Fibroblast of peridontal ligament (primary cell): Measurements from ENCODE around the gene DRAXIN.

Experiments used
- DNase-seq: peaks from one replicate; pipeline ENCODE4 v3.0.0-alpha.2; 2010; ENCODE audit errors: extremely low read depth

Gene DRAXIN

GRCh38 chr1:11654939-11655808 is 36.3 kb upstream of the DRAXIN start:
- DNase-seq: no peak

DNA sequence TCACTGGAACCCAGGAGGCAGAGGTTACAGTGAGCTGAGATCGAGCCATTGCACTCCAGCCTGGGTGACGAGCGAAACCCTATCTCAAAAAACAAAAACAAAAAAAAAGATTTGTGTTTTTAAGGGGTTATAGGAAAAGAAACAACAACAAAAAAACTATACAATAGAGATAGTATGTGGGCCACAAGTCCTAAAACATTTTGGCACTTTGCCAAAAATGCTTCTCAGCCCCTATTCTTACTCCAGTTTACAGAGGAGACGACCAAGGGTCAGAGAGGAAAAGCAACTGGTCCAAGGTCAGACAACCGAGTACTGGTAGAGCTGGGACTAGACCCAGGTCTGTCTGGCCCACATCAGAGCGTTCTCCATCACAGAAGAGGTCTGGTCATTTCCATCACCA is 33.9 kb upstream of the DRAXIN start:
- DNase-seq: no peak

GRCh38 chr1:11658542-11658941 is 33.0 kb upstream of the DRAXIN start:
- DNase-seq: no peak

DNA sequence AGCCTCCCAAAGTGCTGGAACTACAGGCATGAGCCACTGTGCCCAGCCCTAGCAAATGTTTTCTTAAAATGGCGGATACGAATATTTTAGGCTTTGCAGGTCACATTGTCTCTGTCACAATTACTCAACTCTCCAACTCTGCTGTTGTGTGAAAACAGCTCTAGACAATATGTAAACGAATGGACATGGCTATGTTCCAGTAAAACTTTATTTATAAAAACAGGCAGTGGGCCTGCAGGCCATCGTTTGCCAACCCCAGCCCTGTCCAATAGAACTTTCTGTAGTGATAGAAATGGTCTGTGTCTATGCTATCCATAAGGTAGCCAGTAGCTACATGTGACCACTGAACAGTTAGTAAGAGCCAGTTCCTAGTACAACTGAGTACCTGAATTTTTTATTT is 31.8 kb upstream of the DRAXIN start:
- DNase-seq: no peak

DNA sequence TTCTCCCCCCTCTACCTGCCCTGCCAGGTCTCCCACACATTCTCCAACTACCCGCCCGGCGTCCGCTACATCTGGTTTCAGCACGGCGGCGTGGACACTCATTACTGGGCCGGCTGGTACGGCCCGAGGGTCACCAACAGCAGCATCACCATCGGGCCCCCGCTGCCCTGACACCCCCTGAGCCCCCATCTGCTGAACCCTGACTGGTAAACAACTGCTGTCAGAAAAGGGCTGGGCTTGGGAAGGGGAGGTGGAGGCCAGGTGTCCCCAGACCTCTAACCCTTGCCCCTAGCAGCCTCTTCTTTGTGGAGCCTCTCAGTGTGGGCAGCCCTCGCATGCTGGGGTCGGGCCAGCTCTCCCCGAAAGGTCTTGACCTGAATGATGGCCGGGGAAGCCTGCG is 30.4 kb upstream of the DRAXIN start:
- DNase-seq: no peak

GRCh38 chr1:11664336-11665065 is 27.0 kb upstream of the DRAXIN start:
- DNase-seq: peak; percentile 24

DNA sequence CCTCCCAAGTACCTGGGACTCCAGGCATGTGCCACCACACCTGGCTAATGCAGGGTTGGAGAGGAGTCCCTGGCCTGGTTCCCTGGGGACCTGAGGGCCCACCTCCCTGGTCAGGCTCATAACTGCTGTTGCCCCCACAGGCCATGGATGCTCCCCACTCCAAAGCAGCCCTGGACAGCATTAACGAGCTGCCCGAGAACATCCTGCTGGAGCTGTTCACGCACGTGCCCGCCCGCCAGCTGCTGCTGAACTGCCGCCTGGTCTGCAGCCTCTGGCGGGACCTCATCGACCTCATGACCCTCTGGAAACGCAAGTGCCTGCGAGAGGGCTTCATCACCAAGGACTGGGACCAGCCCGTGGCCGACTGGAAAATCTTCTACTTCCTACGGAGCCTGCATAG is 23.0 kb upstream of the DRAXIN start:
- no peak for DNase-seq

GRCh38 chr1:11670747-11671146 is 20.8 kb upstream of the DRAXIN start:
- DNase-seq: no peak

DNA sequence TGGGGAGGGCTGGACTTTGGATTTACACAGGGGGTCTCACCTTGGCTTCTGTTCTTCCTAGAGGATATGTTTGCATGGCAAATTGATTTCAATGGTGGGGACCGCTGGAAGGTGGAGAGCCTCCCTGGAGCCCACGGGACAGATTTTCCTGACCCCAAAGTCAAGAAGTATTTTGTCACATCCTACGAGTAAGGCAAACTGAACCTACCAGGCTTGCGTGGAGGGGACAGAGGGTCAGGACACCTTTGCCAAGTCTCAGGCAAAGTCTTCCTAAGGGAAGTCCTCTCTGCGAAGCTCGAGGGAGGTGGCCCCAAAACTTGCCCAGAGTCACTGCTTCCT is 20.3 kb upstream of the DRAXIN start:
- DNase-seq: no peak

GRCh38 chr1:11671544-11672286 is 19.8 kb upstream of the DRAXIN start:
- no peak for DNase-seq

DNA sequence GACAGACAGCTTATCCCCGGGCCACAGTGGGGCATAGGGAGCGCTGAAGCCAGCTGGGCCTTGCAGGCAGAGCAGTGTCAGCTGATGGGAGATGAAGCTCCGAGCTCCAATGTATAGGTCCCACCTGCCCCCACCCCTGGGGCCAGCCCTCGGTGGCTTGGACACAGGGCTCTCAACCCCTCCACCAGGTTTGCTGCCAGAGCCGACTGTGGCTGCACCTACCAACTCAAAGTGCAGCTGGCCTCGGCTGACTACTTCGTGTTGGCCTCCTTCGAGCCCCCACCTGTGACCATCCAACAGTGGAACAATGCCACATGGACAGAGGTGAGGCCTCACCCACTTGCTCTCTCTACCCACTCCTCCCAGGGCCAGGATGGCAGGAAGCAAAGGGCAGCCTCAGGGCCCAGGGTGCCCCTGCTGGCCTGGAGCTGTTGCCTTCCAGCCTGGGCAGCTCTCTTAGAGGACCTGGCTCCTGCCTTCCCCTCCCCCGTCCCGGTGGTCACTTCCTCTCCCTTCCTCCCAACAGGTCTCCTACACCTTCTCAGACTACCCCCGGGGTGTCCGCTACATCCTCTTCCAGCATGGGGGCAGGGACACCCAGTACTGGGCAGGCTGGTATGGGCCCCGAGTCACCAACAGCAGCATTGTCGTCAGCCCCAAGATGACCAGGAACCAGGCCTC is 18.3 kb upstream of the DRAXIN start:
- no peak for DNase-seq

DNA sequence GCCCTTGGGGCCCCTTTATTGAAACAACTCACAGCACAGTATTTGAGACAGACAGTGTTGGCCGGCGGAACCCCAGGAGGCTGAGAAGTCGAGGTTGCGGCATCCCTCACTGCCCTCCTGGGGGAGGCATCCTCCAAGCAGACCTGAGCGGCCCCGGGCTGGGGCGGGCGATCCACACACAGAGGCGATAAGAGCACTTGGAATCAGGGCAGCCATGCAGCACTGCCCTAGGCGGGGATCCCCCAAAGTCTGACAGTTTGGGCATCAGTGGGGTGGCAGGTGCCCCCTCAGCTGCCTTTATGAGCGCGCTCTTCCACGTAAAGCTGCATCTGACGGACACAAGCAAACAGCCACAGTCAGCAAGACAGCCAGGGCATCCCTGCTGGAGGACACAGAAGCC is 17.0 kb upstream of the DRAXIN start:
- no peak for DNase-seq

DNA sequence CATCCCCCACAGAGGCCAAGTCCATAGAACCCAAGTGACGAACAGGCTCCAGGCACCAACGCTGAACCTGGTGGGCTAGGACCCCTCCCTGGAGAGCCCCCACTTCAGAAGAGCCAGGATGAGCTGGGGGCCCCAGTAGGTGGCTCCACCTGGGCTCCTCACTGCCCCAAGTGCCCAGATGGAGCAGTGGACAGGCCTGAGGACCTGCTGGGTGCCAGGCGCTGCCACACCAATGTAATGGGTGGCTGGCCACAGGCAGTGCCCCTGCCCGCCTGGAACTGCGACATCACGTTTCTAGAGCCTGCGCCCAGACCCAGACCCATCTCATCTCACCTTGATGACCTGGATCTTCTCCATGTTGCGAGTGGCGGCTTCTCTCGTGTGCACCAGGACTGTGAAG is 16.2 kb upstream of the DRAXIN start:
- no peak for DNase-seq

DNA sequence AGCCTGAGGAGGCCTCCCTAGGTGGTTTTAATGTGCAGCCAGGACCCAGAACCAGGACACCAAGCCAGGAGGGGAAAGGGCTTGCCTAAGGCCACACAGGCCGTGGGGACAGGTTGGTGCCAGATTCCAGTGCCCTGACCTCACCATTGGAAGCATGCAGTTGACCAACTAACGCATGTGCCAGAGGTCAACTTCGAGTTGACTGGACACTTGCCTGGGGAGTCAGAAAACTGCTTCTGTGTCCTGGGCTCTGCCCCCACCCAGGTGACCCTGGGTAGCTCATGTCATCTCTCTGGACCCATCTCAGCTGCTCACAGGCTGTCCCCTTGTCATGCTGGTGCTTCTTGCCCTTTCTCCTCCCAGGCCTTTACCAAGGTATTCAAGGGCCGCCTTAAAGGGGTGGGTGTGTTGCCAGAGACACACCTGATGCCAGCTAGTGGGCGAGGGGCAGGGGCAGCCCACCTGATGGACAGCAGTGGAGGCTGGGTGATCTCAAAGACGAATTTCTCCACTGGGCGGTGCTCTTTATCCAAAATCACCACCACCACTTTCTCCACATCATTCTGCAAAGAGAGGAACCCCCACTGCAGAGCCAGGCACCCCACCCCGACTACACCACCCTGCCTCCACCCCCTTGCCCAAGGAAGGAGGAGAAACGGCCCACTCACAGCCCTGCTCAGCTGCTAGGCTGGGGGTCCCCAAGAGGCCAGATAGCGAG is 15.0 kb upstream of the DRAXIN start:
- no peak for DNase-seq

GRCh38 chr1:11678442-11678841 is 13.1 kb upstream of the DRAXIN start:
- no peak for DNase-seq

DNA sequence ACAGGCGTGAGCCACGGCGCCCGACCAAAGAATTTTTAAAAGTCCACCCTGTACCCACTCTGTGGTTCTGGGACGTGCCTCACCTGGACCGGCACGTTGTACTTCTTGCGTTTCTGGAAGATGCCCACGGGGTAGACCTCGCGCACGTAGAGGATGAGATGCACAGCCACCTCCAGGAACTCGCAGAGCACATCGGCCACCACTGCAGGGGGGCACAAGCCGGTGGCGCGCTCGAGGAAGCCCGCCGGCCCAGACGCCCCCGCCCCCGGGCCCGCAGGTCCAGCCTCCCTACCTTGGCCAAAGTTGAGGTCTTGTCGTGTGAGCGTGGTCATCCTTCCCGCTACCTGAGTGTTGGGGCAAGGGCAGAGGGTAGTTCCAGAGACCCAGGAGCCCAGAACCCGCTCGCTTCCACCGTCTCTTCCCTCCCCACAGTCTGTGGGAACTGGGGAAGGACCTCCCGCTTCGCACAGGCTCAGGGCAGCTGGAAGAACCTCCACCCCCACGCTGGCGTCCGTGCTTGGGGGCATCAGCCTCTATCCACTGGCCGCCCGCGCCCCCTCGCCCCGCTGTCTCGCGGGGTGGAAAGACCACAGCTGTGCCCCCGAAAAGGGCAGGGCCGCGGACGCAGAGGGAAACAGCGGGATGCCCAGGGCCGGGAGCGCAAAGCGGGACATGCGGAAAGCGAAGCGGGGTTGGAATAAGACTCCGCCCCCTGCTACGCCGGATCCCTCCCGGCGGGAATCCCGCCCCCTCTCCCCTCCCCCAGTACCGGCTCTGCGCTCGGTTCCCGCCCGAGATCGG is 11.0 kb upstream of the DRAXIN start:
- no peak for DNase-seq

DNA sequence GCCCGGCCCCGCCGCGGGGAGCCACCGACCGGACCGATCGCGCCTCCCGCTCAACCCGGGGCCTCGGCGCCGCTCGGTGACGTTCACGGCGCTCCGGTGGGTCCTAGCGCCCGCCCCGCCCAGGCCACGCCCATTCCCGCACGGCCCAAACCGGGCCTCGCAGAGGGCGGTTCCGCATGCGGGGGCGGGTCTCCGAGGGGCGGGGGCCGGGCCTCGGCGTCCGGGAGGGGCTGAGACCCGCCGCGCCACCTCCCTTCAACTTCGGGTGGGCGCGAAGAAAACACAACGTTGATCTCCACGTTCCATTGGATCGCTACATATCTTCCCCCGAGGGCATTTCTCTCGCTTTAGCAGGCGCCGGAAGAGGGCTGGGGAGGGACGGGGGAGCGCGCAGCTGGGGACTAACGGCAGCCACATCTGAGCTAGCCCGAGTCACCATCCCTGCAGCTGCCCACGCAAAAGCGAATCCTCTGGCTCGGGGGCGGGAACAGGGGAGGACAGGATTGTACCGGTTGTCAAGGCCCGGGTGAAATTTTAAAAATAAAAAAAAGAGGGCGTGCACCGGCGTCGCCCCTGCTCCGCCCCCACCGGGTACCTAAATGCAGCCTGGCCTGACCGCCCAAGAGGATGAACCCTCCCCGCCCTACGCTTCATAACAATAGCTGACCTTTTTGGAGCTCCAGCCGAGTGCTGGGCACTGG is 10.3 kb upstream of the DRAXIN start, which contains the start of gene MAD2L2:
TSS of gene MAD2L2 (minus strand) at position 78 of the 701 bp plus-strand sequence. CDS start 547 bp downstream, outside the sequence.
- DNase-seq: peak; percentile 61

GRCh38 chr1:11682287-11682771 is 9.2 kb upstream of the DRAXIN start:
- DNase-seq: no peak

GRCh38 chr1:11682799-11683198 is 8.7 kb upstream of the DRAXIN start:
- peak; percentile 31 for DNase-seq

DNA sequence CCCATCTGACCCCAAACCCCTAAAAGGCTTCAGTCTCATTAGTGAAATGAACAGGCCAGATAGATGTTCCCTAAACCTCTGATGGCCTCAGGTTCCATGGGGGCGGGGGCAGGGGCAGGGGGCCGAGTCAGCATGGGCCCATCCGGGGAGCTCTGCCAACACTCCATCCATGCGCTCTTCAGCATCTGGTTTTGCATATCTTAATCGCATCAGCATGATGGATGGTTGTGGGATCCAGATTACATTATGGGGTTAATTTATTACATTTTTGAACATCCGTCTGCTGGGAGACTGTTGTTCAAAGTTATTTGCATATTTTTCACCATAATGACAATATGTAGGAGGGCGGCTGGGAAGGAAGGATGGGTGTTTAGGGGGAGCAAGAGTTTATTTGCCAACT is 7.4 kb upstream of the DRAXIN start:
- DNase-seq: no peak
